Measurements from ENCODE around the gene ETHE1. TPM values are rescaled to one million over a fixed set of nuclear protein-coding genes. Genes with fewer than 3 reads are reported as not detected.
"Not testable (repeated sequence)": the region's sequence is repeated elsewhere in the genome, so short reads cannot be mapped to it uniquely, and the experiment has no call there.

ETHE1 gene
- total RNA-seq, 1 donor from 2014 or later: 54.9 TPM

DNA sequence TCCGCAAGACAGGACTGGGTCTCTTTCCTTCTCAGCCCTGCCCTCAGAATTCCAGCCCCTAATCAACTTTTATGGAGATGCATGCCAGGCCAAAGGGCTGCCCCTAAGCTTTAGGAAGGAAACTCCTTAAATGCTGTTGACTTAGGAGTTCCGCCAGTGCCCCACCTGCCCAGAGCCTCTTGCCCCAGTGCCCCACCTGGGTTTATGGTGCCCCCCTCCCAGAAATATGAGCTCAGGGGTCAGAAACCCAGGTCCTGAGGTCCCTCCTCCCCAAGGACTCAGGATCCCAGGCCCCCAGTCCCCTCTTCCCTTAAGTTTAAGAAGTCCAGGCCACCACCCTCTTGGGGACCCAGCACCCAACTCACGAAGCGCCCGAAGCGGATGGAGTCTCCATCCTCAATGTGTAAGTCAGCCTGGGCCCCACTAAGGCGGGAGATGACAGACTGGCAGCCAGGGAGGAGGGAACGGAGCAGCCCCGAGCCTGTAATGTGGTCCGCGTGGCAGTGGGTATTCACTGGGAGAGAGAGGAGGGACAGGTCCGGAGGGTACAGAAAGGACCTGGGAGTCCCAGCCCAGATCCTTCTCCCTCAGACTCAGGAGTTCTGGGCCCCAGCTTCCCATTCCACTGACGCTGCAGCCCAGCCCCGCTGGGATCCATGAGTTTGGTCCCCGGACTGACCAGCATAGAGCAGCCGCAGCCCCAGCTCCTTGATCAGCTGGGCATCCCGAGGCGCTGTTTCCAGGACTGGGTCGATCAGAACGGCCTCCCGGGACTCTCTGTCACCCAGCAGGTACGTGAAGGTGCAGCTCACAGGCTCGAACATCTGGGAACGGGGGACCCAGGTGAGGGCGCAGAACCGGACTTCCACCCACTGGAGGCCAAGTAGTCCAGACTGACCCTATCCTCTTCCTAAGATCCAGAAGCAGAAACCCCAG lies 897 bp downstream of the ETHE1 start:
- intact Hi-C loops (cut with micrococcal nuclease): loop anchor here (1.0 kb wide), 2 partner anchors 7 to 22 kb away; partner anchors contain the start of genes PHLDB3 and ZNF575

DNA sequence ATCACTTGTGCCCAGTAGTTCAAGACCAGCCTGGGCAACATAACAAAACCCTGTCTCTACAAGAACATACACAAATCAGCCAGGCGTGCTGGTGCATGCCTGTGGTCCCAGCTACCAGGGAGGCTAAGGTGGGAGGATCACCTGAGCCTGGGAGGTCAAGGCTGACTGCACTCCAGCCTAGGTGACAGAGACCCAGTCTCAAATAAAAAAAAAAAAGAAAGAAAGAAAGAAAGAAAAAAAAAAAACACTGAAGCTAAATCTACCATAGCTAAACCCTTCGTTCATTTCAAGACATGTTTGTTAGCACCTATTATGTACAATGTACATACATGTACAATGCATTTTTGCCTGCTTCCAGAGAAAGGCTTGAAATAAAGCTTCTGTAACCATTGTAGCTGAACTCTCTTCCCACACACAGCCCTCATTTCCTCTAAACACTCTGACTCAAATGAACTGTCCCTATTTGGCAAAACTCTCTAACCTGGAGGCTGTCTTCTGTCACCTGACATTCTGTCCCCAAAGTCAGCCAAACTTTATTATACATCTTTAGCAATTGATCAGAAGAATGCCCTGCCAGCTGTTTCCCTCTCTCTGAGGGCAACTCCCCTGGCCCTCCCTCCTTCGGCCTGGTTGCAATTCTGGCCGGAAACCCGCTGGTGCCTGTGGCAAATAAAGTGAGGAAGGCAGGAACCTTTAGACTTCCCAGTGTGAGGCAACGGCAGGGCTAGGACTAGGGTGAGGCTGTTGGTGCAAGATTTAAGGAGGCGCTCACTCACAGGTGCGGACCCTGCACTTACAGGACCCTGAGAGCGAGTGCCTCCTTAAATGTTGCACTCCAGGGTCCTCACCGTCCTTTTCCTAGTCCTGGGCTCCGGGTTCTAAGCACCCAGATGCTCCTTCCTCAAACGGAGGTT lies 1.8 kb downstream of the ETHE1 start:
- intact Hi-C loops (cut with micrococcal nuclease): loop anchor here (1.0 kb wide), 1 partner anchor 8 kb away; the partner anchor contains the start of gene ZNF575

DNA sequence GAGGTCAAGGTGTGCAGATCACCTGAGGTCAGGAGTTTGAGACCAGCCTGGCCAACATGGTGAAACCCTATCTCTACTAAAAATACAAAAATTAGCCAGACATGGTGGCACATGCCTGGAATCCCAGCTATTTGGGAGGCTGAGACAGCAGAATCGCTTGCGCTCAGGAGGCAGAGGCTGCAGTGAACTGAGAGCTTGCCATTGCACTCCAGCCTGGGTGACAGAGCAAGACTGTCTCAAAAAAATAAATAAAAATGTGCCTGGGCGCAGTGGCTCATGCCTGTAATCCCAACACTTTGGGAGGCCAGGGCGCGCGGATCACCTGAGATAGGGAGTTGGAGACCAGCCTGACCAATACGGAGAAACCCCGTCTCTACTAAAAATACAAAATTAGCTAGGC lies 3.3 kb downstream of the ETHE1 start:
- intact Hi-C loops (cut with micrococcal nuclease): not testable (repeated sequence)

DNA sequence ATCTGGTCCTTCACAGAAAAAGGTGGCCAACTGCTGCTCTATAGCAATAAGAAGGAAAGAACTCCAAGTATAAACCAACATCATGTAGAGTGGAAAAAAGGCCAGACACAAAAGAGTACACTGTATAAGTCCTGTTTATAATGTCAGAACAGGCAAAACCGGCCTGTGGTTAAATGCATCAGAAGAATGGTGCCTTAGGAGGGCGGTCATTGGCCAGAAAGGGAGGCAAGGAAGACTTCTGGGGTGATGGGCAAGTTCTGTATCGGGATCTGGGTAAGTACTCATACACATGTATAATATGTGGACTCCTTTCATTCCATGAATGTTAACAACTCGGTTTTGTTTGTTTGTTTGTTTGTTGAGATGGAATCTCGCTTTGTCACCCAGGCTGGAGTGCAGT lies 4.1 kb downstream of the ETHE1 start:
- intact Hi-C loops (cut with micrococcal nuclease): no loop called here

DNA sequence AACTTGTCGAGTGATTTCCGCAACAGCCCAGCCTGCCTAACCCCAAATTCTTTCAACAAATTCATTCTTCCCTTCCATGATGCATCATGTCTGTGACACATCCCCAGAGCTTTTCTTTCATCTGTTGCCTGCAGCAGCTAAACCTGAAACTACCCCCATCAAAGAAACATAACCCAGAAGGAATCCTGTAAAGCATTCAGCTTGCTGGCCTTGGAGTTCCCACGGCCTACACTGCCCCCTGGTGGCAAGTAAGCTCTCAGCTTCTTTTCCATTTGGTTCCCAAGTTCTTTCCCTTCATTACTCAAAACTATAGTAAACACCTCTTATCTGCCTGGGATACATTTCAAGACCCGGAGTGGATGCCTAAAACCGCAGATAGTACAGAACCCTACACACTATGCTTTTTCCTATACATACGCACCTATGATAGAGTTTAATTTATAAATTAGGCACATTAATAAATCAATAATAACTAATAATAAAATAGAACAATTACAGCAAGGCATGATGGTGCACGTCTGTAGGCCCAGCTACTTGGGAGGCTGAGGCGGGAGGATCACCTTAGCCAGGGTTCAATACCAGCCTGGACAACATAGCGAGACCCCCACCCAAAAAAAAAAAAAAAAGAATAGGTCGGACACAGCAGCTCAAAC lies 7.4 kb downstream of the ETHE1 start:
- intact Hi-C loops (cut with micrococcal nuclease): loop anchor here (1.0 kb wide), 2 partner anchors 72 to 86 kb away; no protein-coding TSS in a partner anchor

DNA sequence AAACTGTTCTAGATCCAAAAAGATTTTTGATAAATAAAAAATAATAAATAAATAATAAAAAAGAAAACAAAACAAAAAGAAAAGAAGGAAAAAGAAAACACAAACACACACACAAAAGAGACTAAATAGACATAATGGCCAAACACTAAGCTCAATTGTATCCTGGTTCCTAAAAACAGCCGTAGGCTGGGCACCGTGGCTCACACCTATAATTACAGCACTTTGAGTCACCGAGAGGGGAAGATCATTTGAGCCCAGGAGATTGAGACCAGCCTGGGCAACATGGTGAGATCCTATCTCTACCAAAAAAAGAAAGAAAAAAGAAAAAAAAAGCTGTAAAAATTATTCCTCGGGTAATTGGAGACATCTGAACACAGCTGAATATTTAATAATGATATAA lies 8.9 kb downstream of the ETHE1 start:
- intact Hi-C loops (cut with micrococcal nuclease): no loop called here

DNA sequence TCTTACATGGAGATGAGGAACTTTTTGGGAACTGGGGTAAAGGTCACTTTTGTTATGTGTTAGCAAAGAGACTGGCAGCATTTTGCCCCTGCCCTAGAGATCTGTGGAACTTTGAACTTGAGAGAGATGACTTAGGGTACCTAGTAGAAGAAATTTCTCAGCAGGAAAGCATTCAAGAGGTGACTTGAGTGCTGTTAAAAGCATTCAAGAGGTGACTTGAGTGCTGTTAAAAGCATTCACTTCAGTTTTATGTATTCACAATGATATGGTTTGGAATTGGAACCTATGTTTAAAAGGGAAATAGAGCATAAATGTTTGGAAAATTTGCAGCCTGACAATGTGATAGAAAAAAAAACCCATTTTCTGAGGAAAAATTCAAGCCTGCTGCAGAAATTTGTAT lies 14.6 kb downstream of the ETHE1 start:
- intact Hi-C loops (cut with micrococcal nuclease): not testable (repeated sequence)

DNA sequence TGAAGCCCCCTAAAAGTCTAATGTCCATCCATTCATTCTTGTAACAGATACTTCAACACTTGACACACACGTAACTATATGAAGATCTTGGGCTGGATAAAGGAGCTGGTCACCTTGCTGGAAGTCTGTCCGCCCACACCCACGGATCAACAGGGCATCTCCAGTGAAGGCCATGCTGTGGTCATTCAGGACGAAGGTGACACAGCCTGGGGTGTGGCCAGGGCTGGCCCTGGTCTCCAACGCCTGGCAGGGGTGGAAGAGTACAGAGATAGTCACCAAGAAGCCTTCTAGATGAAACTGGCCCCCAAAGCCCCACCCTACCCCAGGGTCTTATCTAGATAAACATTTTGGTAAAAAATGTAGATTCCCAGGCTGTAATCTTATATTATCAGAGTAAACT lies 15.7 kb downstream of the ETHE1 start:
- intact Hi-C loops (cut with micrococcal nuclease): no loop called here

DNA sequence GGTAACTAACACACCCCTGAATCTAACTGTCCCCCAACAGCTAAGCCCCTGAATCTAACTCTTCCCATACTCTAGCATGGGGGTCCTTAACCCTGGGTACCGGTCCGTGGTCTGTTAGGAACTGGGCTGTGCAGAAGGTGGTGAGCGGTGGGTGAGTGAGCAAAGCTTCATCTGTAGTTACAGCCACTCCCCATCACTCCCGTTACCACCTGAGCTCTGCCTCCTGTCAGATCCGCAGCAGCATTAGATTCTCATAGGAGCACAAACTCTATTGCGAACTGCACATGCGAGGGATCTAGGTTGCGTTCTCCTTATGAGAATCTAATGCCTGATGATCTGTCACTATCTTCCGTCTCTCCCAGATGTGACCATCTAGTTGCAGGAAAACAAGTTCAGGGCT lies 16.3 kb downstream of the ETHE1 start:
- intact Hi-C loops (cut with micrococcal nuclease): no loop called here

DNA sequence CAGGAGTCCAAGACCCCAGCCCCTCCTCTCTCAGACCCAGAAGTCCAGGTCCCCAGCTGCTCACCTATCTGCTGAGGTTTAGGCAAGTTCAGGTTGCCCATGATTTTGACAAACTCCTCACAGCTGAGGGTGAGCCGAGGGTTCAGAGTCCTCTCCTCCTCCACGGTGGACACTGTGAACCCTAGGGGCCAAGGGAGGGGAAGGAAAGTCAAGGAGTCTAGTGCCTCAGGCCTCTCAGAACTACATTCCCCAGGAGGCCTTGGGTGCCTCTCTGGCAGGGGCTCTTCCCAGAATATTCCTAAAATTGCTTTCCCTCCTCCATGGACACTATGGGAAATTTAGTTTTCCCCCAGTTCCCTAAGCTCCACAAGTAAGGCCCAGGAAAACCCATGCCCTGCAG lies 19.1 kb downstream of the ETHE1 start:
- intact Hi-C loops (cut with micrococcal nuclease): no loop called here

DNA sequence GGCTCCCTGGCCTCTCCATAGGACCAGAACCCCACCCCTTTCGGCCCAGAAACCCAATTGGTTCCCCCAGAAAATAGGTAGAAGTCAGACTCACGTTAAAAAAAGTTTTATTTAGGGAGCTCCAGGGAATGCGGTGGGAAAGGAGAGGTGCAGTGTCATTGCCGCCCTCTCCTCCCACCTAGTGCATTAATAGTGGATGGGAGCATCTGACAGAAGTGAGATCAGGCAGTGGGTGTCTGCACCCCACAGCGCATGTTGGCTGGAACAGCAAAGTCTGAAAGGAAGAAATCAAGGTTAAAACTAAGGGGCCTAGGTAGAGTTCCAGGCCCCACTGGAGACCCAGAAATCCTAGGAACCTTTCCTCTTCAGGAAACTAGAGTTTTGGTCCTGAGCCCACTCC lies 20.4 kb downstream of the ETHE1 start:
- intact Hi-C loops (cut with micrococcal nuclease): no loop called here

DNA sequence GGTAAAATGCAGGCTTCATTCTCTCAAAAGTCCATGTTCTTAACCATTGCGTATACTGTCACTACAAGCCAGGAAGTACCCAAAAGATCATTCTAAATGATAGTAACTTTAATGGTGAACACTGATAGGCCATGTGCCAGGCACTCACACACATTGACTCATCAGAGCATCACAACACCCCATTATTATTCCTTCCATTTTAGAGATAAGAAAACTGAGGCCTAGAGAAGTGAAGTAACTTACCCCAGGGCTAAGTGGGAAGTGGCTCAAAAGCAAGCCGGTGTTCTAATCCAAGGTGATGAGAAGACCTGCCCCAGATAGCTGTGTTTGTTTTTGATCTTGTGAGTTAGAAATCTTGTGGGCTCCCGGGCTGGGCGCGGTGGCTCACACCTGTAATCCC lies 21.1 kb downstream of the ETHE1 start:
- intact Hi-C loops (cut with micrococcal nuclease): no loop called here

DNA sequence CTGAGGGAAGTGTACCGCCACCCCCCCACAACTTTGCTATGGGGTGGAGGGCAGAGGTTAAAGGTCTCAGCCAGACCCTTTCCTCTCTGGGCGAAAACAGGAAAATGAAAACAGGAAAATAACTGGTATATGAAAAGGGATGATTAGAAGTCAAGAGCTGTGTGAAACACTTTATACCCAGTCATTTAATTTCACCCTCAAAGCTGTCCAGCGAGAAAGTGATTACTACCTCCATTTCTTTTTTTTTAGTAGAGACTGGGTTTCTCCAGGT lies 21.9 kb downstream of the ETHE1 start:
- intact Hi-C loops (cut with micrococcal nuclease): no loop called here

DNA sequence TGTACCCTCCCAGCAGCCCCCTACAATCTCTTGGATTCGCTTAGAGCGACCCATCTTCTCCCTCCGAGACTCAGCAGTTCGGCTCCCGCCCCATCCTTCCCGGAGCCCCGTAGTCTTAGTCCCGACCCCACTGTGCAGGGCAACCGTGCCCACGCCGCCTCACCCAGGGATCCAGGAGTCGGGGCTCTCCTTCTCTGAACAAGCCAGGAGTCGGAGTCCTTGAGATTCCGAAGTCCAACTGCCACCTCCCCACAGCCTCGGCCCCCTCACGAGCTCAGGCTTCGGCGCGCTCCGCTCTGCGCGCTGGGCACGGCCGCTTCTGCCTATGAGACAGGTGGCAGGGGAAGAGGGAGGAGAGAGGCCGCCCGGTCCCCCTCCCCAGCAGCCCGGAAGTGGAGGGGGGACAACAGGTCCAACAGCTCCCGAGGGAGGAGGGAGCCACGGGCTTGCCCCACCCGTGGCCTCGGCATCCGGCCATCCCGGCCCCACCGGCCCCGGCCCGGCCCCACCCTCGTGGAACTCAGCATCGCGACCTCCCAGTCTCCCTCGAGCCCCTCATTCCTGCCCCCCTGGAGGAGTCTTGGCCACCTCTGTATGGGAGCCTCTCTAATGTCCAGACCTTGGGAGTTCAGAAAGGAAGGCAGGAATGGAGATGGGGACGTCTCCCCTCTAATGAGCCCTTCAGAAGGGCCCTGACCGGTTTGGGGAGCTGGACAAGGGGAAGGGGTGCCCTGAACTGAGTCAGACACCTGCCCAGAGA lies 22.4 kb downstream of the ETHE1 start, which contains the start of gene PHLDB3:
Gene PHLDB3, minus strand, starts transcription at position 321 of the 760 bp plus-strand sequence. CDS start 628 bp downstream, outside the sequence.
- intact Hi-C loops (cut with micrococcal nuclease): loop anchor here (1.0 to 5.0 kb wide), 5 partner anchors 22 to 1498 kb away; partner anchors contain the start of gene RELB

DNA sequence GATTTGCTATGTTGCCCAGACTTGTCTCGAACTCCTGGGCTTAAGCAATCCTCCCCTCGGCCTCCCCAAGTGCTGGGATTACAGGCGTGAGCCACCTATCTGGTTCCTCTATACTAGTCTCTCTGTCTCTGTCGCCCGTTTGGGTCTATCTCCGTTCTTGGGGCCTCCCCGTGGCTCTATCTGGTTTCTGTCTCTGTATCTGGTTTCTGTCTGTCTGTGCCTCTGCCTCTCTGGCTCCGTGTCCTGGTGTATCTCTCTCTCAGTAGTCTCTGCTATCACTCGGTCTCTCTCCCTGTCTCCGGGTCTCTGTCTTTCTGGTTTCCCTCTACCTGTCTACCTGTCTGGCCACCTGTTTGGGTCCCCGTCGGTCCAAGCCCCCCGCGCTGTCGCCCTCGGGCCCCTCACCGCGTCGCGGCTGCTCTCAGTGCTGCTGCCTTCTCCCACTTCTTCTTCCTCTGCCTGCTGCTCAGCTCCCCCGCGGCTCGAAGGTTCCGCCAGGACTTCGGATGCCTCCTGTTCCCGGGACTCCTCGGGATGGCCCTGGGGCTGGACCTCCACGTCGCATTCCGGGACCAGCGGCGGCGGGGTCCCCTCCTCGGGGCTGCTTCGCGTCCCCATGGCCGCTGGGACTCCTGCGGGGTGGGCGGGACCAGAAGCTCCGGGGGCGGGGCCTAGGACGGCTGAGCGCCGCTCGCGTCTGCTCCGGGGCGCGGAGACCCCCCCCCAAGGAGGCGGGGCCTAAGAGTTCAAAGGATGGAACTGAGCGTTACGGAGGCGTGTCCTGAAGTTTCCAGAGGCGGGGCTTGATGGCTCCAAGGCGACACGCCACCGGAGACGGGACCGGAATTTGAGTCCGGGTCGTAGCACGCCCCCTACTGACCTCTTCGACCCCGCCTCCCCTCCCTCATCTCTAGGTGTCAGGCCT lies 23.2 kb downstream of the ETHE1 start:
- intact Hi-C loops (cut with micrococcal nuclease): loop anchor here (1.0 to 5.0 kb wide), 5 partner anchors 23 to 1499 kb away; partner anchors contain the start of gene RELB

DNA sequence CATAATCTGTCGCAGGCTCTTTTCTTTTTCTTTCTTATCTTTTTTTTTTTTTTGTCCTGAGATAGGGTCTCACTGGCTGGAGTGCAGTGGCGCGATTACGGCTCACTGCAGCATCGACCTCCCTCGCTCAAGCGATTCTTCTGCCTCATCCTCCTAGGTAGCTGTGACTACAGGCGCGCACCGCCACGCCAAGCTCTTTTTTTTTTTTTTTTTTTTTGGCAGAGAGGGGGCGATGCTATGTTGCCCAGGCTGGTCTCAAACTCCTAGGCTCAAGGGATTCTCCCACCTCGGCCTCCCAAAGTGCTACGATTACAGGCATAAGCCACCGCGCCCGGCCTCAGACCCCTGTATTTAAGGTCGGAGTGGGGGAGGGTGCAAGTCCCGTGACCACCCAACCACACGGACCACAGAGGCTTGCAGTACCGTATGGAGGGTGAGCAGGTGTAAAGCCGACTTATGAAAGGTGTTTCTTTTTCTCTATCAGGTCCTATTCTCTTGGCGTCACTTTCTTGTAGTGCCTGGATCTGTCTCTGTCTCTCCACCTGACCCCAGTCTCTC lies 24.5 kb downstream of the ETHE1 start:
- intact Hi-C loops (cut with micrococcal nuclease): loop anchor here (5.0 kb wide), 1 partner anchor 1500 kb away; the partner anchor contains the start of gene RELB

DNA sequence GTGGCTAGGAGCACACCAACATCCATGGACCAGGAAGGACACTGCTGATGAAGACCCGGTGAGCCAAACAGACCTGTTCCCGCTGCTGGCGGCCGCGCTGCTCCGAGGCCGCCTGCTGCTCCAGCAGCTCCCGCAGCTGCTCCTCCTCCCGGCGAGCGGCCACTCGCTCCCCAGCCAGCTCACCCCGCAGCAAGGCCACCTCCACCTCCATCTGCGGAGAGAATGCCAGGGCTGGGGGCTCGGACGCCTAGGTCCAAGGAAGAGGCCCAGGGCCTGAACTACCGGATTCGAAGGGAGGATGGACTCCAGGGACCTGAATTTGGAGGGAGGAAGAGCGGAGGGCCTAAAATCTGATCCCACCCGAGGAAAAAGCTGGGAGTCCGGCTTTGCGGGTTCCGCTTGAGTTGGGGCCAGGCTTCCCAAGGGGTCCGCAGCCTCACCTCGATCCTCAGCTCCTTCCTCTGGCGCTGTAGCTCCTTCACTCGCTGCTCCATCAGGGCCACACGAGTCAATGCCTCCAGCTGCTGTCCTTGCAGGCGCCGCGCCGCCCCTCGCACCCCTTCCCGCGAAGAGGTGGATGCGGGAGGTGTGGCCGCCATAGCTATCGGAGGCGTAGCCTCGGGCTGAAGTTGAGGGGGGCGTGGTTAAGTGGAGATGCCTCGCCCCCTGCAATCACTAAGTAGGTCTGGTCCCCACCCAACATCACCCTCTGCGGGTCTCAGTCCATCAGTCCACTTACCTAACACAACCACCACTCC lies 25.2 kb downstream of the ETHE1 start:
- intact Hi-C loops (cut with micrococcal nuclease): loop anchor here (5.0 kb wide), 1 partner anchor 1500 kb away; the partner anchor contains the start of gene RELB

DNA sequence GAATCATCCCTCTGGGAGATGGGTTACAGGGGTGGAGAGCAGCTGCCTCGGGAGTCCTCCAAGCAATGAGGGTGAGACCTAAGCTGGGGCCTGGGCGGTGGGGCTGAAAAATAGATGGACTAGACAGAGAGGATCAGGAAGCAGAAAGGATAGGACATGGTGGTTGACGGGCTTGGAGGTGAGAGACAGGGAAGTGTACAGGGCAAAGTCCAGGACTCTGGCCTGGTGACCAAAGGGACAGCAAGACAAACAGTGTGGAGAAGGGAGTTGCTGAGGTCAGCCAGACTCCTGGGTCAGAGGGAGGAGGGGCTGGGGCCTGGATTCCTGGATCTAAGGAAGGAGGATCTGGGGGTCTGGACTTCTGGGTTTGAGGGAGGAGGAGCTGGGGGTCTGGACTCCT lies 28.0 kb downstream of the ETHE1 start:
- intact Hi-C loops (cut with micrococcal nuclease): no loop called here

Measured in T-helper 2 cell treated with Interferon-gamma antibody and Interleukin-4, amounts not matched to agents 100 ng/mL and 5 ng/mL, for 36 hours (primary cell).